HepG2 (cell line): ENCODE data around the gene LGALS3. TPM values are rescaled to one million over a fixed set of nuclear protein-coding genes. Genes with fewer than 3 reads are reported as not detected.

Source experiments
- CENPT ChIP-seq: sonication (generic); formaldehyde crosslinking; IDR thresholded peaks from 2 replicates; pipeline ENCODE4 v1.8.0; 2022; ENCODE audit warnings: low read depth, mild to moderate bottlenecking, moderate library complexity, missing genetic modification reagents
- CENPX ChIP-seq: sonication (generic); formaldehyde crosslinking; IDR thresholded peaks from 2 replicates; pipeline ENCODE4 v1.9.0; 2021; ENCODE audit warnings: mild to moderate bottlenecking, missing genetic modification reagents, moderate library complexity
- EED ChIP-seq: sonication (generic); formaldehyde crosslinking; IDR thresholded peaks from 2 replicates; pipeline ENCODE4 v1.5.0; 2020; ENCODE audit warnings: mild to moderate bottlenecking, missing genetic modification reagents
- FLYWCH1 ChIP-seq: sonication (generic); formaldehyde crosslinking; IDR thresholded peaks from 2 replicates; pipeline ENCODE4 v1.8.1; 2023; ENCODE audit warnings: mild to moderate bottlenecking, missing genetic modification reagents
- HNRNPL ChIP-seq: fragments of 200-400 bp; formaldehyde crosslinking; IDR thresholded peaks from 2 replicates; pipeline ENCODE4 v1.6.1; 2017; ENCODE audit warnings: mild to moderate bottlenecking, low read depth, low read length
- KDM5B ChIP-seq: sonication (generic); formaldehyde crosslinking; IDR thresholded peaks from 2 replicates; pipeline ENCODE4 v1.4.0; 2020; ENCODE audit warnings: missing genetic modification reagents, mild to moderate bottlenecking, borderline replicate concordance
- MXI1 ChIP-seq: IDR thresholded peaks from 3 replicates; pipeline ENCODE4 v1.6.1; 2012; ENCODE audit warnings: low read depth, low read length, inconsistent platforms, borderline replicate concordance
- TCF12 ChIP-seq, 2 experiments: fragments of 450-650 bp in 1 of 2; sonication (generic) in 1 of 2; formaldehyde crosslinking in 1 of 2; IDR thresholded peaks; 2 replicates each; pipeline versions ENCODE4 v1.6.1 to v1.8.0; 2017 to 2022; ENCODE audit warnings: antibody characterized with exemption in 1 of 2, mild to moderate bottlenecking in 1 of 2, missing genetic modification reagents in 1 of 2, moderate library complexity in 1 of 2
- XRCC5 ChIP-seq: fragments of 200-400 bp; formaldehyde crosslinking; optimal IDR thresholded peaks from 2 replicates; pipeline ENCODE3; 2017; ENCODE audit warnings: mild to moderate bottlenecking, low read length
- ZBTB42 ChIP-seq: sonication (generic); formaldehyde crosslinking; IDR thresholded peaks from 2 replicates; pipeline ENCODE4 v1.5.0; 2020; ENCODE audit warnings: mild to moderate bottlenecking, missing genetic modification reagents
- ZNF253 ChIP-seq: sonication (generic); formaldehyde crosslinking; IDR thresholded peaks from 2 replicates; pipeline ENCODE4 v1.8.0; 2022; ENCODE audit warnings: mild to moderate bottlenecking, missing genetic modification reagents, borderline replicate concordance
- ZNF501 ChIP-seq: sonication (generic); formaldehyde crosslinking; IDR thresholded peaks from 2 replicates; pipeline ENCODE4 v1.5.1; 2020; ENCODE audit warnings: mild to moderate bottlenecking, moderate library complexity, missing genetic modification reagents
- ZNF781 ChIP-seq: sonication (generic); formaldehyde crosslinking; IDR thresholded peaks from 2 replicates; pipeline ENCODE4 v1.5.1; 2020; ENCODE audit warnings: borderline replicate concordance, mild to moderate bottlenecking, missing genetic modification reagents; ENCODE audit errors: not compliant biosample characterization
- polyA plus RNA-seq, 8 experiments: library from polyadenylated mRNA; depleted of rRNA in 3 of 8; stranded (reverse) in 7 of 8; unstranded in 1 of 8; fragments of >200 nt; fragmentation: Illumina TruSeq in 4 of 8; extraction: Trizol in 4 of 8; gene quantifications; 2 replicates each; pipeline versions ENCODE4 v1.2.1 to v1.2.3, GENCODE V29; 2011 to 2016; ENCODE audit warnings: low read depth in 4 of 8, missing spikeins in 1 of 8, mixed read lengths in 1 of 8; ENCODE audit not compliant: insufficient read depth in 1 of 8
- total RNA-seq, 5 experiments: library from RNA; depleted of rRNA; stranded (reverse); fragments of >200 nt; fragmentation: Illumina TruSeq; extraction: Trizol; gene quantifications; 2 replicates each; pipeline ENCODE4 v1.2.3, GENCODE V29; 2016; ENCODE audit warnings: low read depth in 1 of 5
- TF ChIP-seq, protein P1 (sequence below): sonication (generic); formaldehyde crosslinking; IDR thresholded peaks from 2 replicates; pipeline ENCODE4 v1.4.0; 2020; ENCODE audit warnings: mild to moderate bottlenecking, missing genetic modification reagents, borderline replicate concordance
- TF ChIP-seq, protein P2 (sequence below): sonication (generic); formaldehyde crosslinking; IDR thresholded peaks from 2 replicates; pipeline ENCODE4 v1.8.0; 2023; ENCODE audit warnings: mild to moderate bottlenecking, missing genetic modification reagents
- TF ChIP-seq, protein P3 (sequence below): sonication (generic); formaldehyde crosslinking; IDR thresholded peaks from 2 replicates; pipeline ENCODE4 v1.5.1; 2020; ENCODE audit warnings: mild to moderate bottlenecking, missing genetic modification reagents, moderate library complexity
- TF ChIP-seq, protein P4 (sequence below): sonication (generic); formaldehyde crosslinking; IDR thresholded peaks from 2 replicates; pipeline ENCODE4 v1.4.0; 2020; ENCODE audit warnings: mild to moderate bottlenecking, missing genetic modification reagents

Gene LGALS3
- total and polyA plus RNA-seq, 2 of the 13 experiments (the other 11 are each of a cell fraction or from before 2014, with no cell fraction given) = 5.0 to 97.4 TPM

DNA sequence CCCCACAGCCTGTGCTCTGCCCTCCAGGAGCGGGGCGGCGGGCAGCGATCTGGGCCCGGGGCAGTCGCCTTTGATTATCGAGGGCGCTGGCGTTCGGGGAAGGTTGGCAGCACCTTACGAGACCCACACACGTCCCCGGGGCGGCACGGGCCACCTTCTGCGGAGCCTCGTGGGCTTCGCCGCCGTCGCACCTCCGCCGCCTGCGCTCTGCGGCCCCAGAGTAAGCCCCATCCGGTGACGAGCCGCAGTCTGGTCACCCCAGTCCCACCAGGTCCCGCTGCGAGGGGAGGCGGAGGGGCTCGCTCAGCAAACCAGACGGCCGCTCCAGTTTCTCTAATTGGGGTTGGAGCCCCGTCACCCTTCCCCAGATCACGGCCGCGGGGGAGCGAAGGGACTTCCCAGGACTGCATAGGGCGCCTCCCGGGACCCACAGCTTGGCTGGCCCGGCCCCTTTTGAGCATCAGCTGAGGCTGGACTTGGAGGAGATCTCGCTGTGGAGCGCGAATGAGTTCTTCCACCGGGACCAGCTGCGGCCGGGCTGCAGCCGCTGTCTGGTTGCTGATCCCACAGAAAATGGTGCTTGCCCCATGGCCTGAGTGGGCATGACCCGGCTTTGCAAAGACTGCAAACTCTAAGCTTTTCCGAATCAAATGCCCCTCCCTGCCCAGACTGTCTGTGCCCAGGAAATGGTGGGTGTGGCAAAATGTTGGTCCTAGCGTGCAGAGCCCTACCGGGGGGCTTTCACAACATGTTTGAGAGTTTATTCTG lies 560 bp downstream of the LGALS3 start (continued):
- TF ChIP-seq TCF12 (IDR thresholded peaks at IDR 0.05) (no peak), TCF12 (CRISPR knock-in tag; IDR thresholded peaks at IDR 0.05) (no peak), MXI1 (0 out of 3 replicates have a peak, but pooled peaks have one; percentile 18), ZNF501 (CRISPR knock-in tag) (peak; percentile 35; the same call in 1 of the 2 replicates), EED (peak; percentile 65; the same call in 1 of the 2 replicates), FLYWCH1 (CRISPR knock-in tag) (0 out of 2 replicates have a peak, but pooled peaks have one; percentile 66), ZNF253 (CRISPR knock-in tag) (no peak), HNRNPL (0 out of 2 replicates have a peak, but pooled peaks have one; percentile 29), KDM5B (CRISPR knock-in tag) (peak; percentile 17; the same call in 1 of the 2 replicates), ZNF781 (CRISPR knock-in tag) (no peak), CENPX (no peak), XRCC5 (no peak), ZBTB42 (CRISPR knock-in tag) (0 out of 2 replicates have a peak, but pooled peaks have one; percentile 28), CENPT (CRISPR knock-in tag) (0 out of 2 replicates have a peak, but pooled peaks have one; percentile 25)
- TF ChIP-seq, protein P1, sequence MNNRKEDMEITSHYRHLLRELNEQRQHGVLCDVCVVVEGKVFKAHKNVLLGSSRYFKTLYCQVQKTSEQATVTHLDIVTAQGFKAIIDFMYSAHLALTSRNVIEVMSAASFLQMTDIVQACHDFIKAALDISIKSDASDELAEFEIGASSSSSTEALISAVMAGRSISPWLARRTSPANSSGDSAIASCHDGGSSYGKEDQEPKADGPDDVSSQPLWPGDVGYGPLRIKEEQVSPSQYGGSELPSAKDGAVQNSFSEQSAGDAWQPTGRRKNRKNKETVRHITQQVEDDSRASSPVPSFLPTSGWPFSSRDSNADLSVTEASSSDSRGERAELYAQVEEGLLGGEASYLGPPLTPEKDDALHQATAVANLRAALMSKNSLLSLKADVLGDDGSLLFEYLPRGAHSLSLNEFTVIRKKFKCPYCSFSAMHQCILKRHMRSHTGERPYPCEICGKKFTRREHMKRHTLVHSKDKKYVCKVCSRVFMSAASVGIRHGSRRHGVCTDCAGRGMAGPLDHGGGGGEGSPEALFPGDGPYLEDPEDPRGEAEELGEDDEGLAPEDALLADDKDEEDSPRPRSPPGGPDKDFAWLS (CRISPR knock-in tag) = 0 out of 2 replicates have a peak, but pooled peaks have one; percentile 39
- TF ChIP-seq, protein P2, sequence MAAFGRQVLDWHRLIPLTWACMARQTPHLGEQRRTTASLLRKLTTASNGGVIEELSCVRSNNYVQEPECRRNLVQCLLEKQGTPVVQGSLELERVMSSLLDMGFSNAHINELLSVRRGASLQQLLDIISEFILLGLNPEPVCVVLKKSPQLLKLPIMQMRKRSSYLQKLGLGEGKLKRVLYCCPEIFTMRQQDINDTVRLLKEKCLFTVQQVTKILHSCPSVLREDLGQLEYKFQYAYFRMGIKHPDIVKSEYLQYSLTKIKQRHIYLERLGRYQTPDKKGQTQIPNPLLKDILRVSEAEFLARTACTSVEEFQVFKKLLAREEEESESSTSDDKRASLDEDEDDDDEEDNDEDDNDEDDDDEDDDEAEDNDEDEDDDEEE (CRISPR knock-in tag) = peak; percentile 48; the same call in 1 of the 2 replicates
- TF ChIP-seq, protein P3, sequence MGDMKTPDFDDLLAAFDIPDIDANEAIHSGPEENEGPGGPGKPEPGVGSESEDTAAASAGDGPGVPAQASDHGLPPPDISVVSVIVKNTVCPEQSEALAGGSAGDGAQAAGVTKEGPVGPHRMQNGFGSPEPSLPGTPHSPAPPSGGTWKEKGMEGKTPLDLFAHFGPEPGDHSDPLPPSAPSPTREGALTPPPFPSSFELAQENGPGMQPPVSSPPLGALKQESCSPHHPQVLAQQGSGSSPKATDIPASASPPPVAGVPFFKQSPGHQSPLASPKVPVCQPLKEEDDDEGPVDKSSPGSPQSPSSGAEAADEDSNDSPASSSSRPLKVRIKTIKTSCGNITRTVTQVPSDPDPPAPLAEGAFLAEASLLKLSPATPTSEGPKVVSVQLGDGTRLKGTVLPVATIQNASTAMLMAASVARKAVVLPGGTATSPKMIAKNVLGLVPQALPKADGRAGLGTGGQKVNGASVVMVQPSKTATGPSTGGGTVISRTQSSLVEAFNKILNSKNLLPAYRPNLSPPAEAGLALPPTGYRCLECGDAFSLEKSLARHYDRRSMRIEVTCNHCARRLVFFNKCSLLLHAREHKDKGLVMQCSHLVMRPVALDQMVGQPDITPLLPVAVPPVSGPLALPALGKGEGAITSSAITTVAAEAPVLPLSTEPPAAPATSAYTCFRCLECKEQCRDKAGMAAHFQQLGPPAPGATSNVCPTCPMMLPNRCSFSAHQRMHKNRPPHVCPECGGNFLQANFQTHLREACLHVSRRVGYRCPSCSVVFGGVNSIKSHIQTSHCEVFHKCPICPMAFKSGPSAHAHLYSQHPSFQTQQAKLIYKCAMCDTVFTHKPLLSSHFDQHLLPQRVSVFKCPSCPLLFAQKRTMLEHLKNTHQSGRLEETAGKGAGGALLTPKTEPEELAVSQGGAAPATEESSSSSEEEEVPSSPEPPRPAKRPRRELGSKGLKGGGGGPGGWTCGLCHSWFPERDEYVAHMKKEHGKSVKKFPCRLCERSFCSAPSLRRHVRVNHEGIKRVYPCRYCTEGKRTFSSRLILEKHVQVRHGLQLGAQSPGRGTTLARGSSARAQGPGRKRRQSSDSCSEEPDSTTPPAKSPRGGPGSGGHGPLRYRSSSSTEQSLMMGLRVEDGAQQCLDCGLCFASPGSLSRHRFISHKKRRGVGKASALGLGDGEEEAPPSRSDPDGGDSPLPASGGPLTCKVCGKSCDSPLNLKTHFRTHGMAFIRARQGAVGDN (CRISPR knock-in tag) = peak; percentile 87
- TF ChIP-seq, protein P4, sequence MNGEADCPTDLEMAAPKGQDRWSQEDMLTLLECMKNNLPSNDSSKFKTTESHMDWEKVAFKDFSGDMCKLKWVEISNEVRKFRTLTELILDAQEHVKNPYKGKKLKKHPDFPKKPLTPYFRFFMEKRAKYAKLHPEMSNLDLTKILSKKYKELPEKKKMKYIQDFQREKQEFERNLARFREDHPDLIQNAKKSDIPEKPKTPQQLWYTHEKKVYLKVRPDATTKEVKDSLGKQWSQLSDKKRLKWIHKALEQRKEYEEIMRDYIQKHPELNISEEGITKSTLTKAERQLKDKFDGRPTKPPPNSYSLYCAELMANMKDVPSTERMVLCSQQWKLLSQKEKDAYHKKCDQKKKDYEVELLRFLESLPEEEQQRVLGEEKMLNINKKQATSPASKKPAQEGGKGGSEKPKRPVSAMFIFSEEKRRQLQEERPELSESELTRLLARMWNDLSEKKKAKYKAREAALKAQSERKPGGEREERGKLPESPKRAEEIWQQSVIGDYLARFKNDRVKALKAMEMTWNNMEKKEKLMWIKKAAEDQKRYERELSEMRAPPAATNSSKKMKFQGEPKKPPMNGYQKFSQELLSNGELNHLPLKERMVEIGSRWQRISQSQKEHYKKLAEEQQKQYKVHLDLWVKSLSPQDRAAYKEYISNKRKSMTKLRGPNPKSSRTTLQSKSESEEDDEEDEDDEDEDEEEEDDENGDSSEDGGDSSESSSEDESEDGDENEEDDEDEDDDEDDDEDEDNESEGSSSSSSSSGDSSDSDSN (CRISPR knock-in tag) = peak; percentile 62
